ENCODE data around the gene PTPRK. TPM values are rescaled to one million over a fixed set of nuclear protein-coding genes. Genes with fewer than 3 reads are reported as not detected.

The PTPRK gene
- total and polyA plus RNA-seq, 2 of the 13 experiments (the other 11 are each of a cell fraction or from before 2014, with no cell fraction given), result 43.6 to 98.3 TPM

DNA sequence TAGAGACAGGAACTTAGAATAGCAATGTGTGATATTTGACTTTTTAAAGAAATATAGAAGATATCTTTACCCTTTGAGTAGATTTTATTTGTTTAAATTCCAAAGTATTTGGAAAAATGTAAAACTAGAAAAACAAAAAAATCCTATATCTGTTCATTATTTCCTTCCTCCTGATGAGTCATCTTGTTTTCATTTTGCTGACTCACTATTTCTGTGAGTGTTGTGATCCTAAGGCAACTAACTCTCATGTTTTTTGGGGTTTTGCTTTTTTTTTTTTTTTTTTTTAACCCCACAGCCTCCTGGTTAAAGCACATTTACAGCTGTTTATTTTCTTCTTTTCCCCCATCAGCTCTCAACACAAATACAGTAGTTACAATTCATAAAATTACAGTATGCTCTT lies 581.7 kb downstream of the PTPRK start:
- BruUV-seq (replicated peaks), result no TSS peak
- Histone ChIP-seq H3K27me3 (ENCODE audit: control insufficient read depth in 1 of 2, insufficient read depth in 2 of 2, low read length in 2 of 2) (no peaks in the 10 kb centered on the region; a peak in 1 of 5 replicates), H3K36me3 (replicated peaks in 1 of 2; ENCODE audit: control insufficient read depth in 1 of 2, insufficient read depth in 2 of 2, low read length in 2 of 2) (no peaks in the 10 kb centered on the region), H3K4me1 (ENCODE audit: insufficient read depth, low read length) (peaks cover 12% of the 10 kb centered on the region), H3K79me2 (ENCODE audit: insufficient read depth, low read length) (no peaks in the 10 kb centered on the region), H3K4me2 (ENCODE audit: low read depth, low read length) (no peak overlapping the region), H3K9me3 (ENCODE audit: low read length) (no peaks in the 10 kb centered on the region), H4K20me1 (ENCODE audit: insufficient read depth, low read length) (no peaks in the 10 kb centered on the region), H2AFZ (ENCODE audit: low read length) (no peak overlapping the region), H3K27ac (ENCODE audit: extremely low read length, insufficient read depth, low read length) (no peak overlapping the region), H3K4me3 (replicated peaks in 1 of 3; ENCODE audit: insufficient read depth in 1 of 3, low read depth in 2 of 3, low read length in 3 of 3) (no peak overlapping the region), H3K9ac (ENCODE audit: insufficient read depth, low read depth, low read length) (no peak overlapping the region)
- TF ChIP-seq MAFK (conservative IDR thresholded peaks at IDR 0.05 in 1 of 2, IDR thresholded peaks at IDR 0.05 in 1 of 2; ENCODE audit: low read length in 2 of 2) (peak; percentile 97 to 98), NFE2L2 (IDR thresholded peaks at IDR 0.05; ENCODE audit: low read length) (peak; percentile 84), MAFF (IDR thresholded peaks at IDR 0.05; ENCODE audit: low read depth, low read length) (peak; percentile 96), NCOA2 (CRISPR knock-in tag; IDR thresholded peaks at IDR 0.05) (no peak), ZNF572 (CRISPR knock-in tag; IDR thresholded peaks at IDR 0.05) (no peak), MAFG (CRISPR knock-in tag; IDR thresholded peaks at IDR 0.05) (peak; percentile 69; the same call in 1 of the 2 replicates), ZBTB1 (CRISPR knock-in tag; IDR thresholded peaks at IDR 0.05; ENCODE audit: borderline replicate concordance) (no peak)
- TF ChIP-seq, protein P1, sequence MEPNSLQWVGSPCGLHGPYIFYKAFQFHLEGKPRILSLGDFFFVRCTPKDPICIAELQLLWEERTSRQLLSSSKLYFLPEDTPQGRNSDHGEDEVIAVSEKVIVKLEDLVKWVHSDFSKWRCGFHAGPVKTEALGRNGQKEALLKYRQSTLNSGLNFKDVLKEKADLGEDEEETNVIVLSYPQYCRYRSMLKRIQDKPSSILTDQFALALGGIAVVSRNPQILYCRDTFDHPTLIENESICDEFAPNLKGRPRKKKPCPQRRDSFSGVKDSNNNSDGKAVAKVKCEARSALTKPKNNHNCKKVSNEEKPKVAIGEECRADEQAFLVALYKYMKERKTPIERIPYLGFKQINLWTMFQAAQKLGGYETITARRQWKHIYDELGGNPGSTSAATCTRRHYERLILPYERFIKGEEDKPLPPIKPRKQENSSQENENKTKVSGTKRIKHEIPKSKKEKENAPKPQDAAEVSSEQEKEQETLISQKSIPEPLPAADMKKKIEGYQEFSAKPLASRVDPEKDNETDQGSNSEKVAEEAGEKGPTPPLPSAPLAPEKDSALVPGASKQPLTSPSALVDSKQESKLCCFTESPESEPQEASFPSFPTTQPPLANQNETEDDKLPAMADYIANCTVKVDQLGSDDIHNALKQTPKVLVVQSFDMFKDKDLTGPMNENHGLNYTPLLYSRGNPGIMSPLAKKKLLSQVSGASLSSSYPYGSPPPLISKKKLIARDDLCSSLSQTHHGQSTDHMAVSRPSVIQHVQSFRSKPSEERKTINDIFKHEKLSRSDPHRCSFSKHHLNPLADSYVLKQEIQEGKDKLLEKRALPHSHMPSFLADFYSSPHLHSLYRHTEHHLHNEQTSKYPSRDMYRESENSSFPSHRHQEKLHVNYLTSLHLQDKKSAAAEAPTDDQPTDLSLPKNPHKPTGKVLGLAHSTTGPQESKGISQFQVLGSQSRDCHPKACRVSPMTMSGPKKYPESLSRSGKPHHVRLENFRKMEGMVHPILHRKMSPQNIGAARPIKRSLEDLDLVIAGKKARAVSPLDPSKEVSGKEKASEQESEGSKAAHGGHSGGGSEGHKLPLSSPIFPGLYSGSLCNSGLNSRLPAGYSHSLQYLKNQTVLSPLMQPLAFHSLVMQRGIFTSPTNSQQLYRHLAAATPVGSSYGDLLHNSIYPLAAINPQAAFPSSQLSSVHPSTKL (CRISPR knock-in tag; IDR thresholded peaks at IDR 0.05), result no peak
- DNase-seq (ENCODE audit: low spot score), result no peak
- FAIRE-seq, result peak; percentile 51
- intact Hi-C loops (cut with micrococcal nuclease; ENCODE audit: unreplicated experiment) (no loop called here), in situ Hi-C loops (cut with HindIII; ENCODE audit: extremely low pct_ligation_motif_present, low pct_unique_long_range_greater_than_20kb) (no loop called here)
- CTCF ChIA-PET (ENCODE audit: low intra/inter-chr PET ratio, low total read pairs), result no interaction called here
- POLR2A ChIA-PET, result no interaction called here
- no peak for ATAC-seq

All from HepG2 (cell line).